HepG2 (cell line): Measurements from ENCODE around the gene TBXA2R.

Experiments used
- AGO2 ChIP-seq: fragments of 200-400 bp; formaldehyde crosslinking; optimal IDR thresholded peaks from 2 replicates; pipeline ENCODE3; 2017; ENCODE audit warnings: mild to moderate bottlenecking, low read depth, low read length, moderate library complexity
- HIVEP1 ChIP-seq: sonication (generic); formaldehyde crosslinking; IDR thresholded peaks from 2 replicates; pipeline ENCODE4 v1.4.0; 2020; ENCODE audit warnings: mild to moderate bottlenecking, missing genetic modification reagents
- POLR2AphosphoS5 ChIP-seq: IDR thresholded peaks from 2 replicates; pipeline ENCODE4 v1.6.1; 2012; ENCODE audit warnings: low read depth, low read length
- RNF2 ChIP-seq: fragments of 450-650 bp; conservative IDR thresholded peaks from 2 replicates; pipeline ENCODE4 v1.6.1; 2016; ENCODE audit warnings: low read depth
- TF ChIP-seq, protein P1 (sequence below): sonication (generic); formaldehyde crosslinking; IDR thresholded peaks from 2 replicates; pipeline ENCODE4 v1.9.0; 2021; ENCODE audit warnings: mild to moderate bottlenecking, missing genetic modification reagents
- TF ChIP-seq, protein P2 (sequence below): sonication (generic); formaldehyde crosslinking; IDR thresholded peaks from 2 replicates; pipeline ENCODE4 v1.4.0; 2020; ENCODE audit warnings: missing genetic modification reagents
- TF ChIP-seq, protein P3 (sequence below), 2 experiments: IDR thresholded peaks; 2 replicates each; pipeline ENCODE4 v1.6.1; 2011 to 2012; ENCODE audit warnings: low read length in 2 of 2, borderline replicate concordance in 1 of 2, low read depth in 1 of 2, mild to moderate bottlenecking in 1 of 2, moderate library complexity in 1 of 2
- TF ChIP-seq, protein P4 (sequence below): sonication (generic); formaldehyde crosslinking; IDR thresholded peaks from 2 replicates; pipeline ENCODE4 v1.5.0; 2020; ENCODE audit warnings: mild to moderate bottlenecking, missing genetic modification reagents, moderate library complexity
- TF ChIP-seq, protein P5 (sequence below): sonication (generic); formaldehyde crosslinking; IDR thresholded peaks from 2 replicates; pipeline ENCODE4 v1.5.0; 2020; ENCODE audit warnings: missing genetic modification reagents
- TF ChIP-seq, protein P6 (sequence below): sonication (generic); formaldehyde crosslinking; IDR thresholded peaks from 2 replicates; pipeline ENCODE4 v1.5.0; 2020; ENCODE audit warnings: mild to moderate bottlenecking, low read depth, missing genetic modification reagents, borderline replicate concordance
- TF ChIP-seq, protein P7 (sequence below): sonication (generic); formaldehyde crosslinking; IDR thresholded peaks from 2 replicates; pipeline ENCODE4 v1.8.1; 2023; ENCODE audit warnings: missing genetic modification reagents, inconsistent platforms, borderline replicate concordance

DNA sequence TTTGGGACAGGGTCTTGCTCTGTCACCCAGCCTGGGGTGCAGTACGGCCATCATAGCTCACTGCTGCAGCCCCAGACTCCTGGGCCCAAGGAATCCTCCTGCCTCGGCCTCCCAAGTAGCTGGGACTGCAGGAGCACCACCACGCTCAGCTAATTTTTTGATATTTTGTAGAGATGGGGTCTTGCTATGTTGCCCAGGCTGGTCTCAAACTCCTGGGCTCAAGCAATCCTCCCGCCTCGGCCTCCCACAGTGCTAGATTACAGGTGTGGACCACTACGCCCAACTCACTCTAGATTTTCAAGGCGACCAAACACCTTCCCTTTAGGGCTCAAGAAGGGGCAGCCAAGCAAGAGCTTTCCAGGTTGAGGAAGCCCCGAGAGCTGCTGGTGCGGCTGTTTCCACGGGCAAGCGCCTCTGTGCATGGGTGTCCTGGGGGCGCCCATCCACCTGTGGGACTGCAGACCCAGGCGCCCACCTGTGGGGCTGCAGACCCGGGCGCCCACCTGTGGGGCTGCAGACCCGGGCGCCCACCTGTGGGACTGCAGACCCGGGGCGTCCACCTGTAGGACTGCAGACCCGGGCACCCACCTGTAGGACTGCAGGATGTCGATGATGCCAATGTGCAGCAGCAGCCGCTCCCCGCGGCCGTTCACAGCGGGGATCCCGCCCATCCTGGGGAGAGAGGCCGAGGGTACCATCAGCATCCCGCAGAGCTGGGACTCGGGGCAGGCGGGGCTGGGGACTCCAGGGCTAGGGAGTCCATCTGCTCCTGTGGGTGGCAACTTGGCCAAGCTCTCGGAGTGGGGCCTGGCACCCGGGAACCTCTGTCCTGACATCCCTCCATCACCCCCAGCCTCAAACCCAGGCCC, 41.6 kb upstream of the TBXA2R start:
- TF ChIP-seq, protein P1, sequence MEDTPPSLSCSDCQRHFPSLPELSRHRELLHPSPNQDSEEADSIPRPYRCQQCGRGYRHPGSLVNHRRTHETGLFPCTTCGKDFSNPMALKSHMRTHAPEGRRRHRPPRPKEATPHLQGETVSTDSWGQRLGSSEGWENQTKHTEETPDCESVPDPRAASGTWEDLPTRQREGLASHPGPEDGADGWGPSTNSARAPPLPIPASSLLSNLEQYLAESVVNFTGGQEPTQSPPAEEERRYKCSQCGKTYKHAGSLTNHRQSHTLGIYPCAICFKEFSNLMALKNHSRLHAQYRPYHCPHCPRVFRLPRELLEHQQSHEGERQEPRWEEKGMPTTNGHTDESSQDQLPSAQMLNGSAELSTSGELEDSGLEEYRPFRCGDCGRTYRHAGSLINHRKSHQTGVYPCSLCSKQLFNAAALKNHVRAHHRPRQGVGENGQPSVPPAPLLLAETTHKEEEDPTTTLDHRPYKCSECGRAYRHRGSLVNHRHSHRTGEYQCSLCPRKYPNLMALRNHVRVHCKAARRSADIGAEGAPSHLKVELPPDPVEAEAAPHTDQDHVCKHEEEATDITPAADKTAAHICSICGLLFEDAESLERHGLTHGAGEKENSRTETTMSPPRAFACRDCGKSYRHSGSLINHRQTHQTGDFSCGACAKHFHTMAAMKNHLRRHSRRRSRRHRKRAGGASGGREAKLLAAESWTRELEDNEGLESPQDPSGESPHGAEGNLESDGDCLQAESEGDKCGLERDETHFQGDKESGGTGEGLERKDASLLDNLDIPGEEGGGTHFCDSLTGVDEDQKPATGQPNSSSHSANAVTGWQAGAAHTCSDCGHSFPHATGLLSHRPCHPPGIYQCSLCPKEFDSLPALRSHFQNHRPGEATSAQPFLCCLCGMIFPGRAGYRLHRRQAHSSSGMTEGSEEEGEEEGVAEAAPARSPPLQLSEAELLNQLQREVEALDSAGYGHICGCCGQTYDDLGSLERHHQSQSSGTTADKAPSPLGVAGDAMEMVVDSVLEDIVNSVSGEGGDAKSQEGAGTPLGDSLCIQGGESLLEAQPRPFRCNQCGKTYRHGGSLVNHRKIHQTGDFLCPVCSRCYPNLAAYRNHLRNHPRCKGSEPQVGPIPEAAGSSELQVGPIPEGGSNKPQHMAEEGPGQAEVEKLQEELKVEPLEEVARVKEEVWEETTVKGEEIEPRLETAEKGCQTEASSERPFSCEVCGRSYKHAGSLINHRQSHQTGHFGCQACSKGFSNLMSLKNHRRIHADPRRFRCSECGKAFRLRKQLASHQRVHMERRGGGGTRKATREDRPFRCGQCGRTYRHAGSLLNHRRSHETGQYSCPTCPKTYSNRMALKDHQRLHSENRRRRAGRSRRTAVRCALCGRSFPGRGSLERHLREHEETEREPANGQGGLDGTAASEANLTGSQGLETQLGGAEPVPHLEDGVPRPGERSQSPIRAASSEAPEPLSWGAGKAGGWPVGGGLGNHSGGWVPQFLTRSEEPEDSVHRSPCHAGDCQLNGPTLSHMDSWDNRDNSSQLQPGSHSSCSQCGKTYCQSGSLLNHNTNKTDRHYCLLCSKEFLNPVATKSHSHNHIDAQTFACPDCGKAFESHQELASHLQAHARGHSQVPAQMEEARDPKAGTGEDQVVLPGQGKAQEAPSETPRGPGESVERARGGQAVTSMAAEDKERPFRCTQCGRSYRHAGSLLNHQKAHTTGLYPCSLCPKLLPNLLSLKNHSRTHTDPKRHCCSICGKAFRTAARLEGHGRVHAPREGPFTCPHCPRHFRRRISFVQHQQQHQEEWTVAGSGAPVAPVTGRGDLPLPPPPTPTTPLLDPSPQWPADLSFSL (CRISPR knock-in tag): no peak
- TF ChIP-seq AGO2: no peak
- no peak for TF ChIP-seq RNF2
- TF ChIP-seq, protein P2, sequence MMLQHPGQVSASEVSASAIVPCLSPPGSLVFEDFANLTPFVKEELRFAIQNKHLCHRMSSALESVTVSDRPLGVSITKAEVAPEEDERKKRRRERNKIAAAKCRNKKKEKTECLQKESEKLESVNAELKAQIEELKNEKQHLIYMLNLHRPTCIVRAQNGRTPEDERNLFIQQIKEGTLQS (CRISPR knock-in tag): no peak
- TF ChIP-seq POLR2AphosphoS5: no peak
- TF ChIP-seq, protein P3, sequence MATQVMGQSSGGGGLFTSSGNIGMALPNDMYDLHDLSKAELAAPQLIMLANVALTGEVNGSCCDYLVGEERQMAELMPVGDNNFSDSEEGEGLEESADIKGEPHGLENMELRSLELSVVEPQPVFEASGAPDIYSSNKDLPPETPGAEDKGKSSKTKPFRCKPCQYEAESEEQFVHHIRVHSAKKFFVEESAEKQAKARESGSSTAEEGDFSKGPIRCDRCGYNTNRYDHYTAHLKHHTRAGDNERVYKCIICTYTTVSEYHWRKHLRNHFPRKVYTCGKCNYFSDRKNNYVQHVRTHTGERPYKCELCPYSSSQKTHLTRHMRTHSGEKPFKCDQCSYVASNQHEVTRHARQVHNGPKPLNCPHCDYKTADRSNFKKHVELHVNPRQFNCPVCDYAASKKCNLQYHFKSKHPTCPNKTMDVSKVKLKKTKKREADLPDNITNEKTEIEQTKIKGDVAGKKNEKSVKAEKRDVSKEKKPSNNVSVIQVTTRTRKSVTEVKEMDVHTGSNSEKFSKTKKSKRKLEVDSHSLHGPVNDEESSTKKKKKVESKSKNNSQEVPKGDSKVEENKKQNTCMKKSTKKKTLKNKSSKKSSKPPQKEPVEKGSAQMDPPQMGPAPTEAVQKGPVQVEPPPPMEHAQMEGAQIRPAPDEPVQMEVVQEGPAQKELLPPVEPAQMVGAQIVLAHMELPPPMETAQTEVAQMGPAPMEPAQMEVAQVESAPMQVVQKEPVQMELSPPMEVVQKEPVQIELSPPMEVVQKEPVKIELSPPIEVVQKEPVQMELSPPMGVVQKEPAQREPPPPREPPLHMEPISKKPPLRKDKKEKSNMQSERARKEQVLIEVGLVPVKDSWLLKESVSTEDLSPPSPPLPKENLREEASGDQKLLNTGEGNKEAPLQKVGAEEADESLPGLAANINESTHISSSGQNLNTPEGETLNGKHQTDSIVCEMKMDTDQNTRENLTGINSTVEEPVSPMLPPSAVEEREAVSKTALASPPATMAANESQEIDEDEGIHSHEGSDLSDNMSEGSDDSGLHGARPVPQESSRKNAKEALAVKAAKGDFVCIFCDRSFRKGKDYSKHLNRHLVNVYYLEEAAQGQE (IDR thresholded peaks at IDR 0.05; ENCODE audit: borderline replicate concordance in 1 of 2, low read depth in 1 of 2, low read length in 2 of 2): no peak
- TF ChIP-seq HIVEP1 (CRISPR knock-in tag): no peak
- TF ChIP-seq, protein P4, sequence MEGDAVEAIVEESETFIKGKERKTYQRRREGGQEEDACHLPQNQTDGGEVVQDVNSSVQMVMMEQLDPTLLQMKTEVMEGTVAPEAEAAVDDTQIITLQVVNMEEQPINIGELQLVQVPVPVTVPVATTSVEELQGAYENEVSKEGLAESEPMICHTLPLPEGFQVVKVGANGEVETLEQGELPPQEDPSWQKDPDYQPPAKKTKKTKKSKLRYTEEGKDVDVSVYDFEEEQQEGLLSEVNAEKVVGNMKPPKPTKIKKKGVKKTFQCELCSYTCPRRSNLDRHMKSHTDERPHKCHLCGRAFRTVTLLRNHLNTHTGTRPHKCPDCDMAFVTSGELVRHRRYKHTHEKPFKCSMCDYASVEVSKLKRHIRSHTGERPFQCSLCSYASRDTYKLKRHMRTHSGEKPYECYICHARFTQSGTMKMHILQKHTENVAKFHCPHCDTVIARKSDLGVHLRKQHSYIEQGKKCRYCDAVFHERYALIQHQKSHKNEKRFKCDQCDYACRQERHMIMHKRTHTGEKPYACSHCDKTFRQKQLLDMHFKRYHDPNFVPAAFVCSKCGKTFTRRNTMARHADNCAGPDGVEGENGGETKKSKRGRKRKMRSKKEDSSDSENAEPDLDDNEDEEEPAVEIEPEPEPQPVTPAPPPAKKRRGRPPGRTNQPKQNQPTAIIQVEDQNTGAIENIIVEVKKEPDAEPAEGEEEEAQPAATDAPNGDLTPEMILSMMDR (CRISPR knock-in tag): no peak
- TF ChIP-seq, protein P5, sequence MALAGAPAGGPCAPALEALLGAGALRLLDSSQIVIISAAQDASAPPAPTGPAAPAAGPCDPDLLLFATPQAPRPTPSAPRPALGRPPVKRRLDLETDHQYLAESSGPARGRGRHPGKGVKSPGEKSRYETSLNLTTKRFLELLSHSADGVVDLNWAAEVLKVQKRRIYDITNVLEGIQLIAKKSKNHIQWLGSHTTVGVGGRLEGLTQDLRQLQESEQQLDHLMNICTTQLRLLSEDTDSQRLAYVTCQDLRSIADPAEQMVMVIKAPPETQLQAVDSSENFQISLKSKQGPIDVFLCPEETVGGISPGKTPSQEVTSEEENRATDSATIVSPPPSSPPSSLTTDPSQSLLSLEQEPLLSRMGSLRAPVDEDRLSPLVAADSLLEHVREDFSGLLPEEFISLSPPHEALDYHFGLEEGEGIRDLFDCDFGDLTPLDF (CRISPR knock-in tag): no peak
- TF ChIP-seq, protein P6, sequence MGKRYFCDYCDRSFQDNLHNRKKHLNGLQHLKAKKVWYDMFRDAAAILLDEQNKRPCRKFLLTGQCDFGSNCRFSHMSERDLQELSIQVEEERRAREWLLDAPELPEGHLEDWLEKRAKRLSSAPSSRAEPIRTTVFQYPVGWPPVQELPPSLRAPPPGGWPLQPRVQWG: no peak
- TF ChIP-seq, protein P7, sequence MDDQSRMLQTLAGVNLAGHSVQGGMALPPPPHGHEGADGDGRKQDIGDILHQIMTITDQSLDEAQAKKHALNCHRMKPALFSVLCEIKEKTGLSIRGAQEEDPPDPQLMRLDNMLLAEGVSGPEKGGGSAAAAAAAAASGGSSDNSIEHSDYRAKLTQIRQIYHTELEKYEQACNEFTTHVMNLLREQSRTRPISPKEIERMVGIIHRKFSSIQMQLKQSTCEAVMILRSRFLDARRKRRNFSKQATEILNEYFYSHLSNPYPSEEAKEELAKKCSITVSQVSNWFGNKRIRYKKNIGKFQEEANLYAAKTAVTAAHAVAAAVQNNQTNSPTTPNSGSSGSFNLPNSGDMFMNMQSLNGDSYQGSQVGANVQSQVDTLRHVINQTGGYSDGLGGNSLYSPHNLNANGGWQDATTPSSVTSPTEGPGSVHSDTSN: no peak
